ENCODE data around the gene CDC14A. TPM values are rescaled to one million over a fixed set of nuclear protein-coding genes. Genes with fewer than 3 reads are reported as not detected.

Gene CDC14A
- total RNA-seq, 4 donors from 2014 or later: 12.1 to 20.6 (median 16.8) TPM

DNA sequence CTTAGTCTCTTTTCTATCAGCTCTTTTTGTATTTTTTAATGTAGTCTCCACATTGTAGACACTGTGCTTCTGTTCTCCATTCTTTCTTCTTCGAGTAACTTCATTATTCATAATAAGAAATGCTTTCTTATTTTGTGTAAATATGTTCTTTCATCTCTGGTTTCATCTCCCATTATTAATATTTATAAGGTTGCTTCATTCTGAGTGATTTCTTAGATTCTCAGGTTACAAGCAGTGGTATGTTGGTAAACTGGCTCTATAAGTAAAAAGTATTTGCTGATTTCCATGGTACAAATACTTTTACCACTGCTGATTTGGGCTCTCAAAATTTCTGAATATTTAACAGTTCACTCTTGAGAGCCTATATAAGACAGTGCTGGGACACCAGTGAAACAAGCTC lies 81.3 kb downstream of the CDC14A start:
- TF ChIP-seq, protein P1, sequence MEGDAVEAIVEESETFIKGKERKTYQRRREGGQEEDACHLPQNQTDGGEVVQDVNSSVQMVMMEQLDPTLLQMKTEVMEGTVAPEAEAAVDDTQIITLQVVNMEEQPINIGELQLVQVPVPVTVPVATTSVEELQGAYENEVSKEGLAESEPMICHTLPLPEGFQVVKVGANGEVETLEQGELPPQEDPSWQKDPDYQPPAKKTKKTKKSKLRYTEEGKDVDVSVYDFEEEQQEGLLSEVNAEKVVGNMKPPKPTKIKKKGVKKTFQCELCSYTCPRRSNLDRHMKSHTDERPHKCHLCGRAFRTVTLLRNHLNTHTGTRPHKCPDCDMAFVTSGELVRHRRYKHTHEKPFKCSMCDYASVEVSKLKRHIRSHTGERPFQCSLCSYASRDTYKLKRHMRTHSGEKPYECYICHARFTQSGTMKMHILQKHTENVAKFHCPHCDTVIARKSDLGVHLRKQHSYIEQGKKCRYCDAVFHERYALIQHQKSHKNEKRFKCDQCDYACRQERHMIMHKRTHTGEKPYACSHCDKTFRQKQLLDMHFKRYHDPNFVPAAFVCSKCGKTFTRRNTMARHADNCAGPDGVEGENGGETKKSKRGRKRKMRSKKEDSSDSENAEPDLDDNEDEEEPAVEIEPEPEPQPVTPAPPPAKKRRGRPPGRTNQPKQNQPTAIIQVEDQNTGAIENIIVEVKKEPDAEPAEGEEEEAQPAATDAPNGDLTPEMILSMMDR (IDR thresholded peaks at IDR 0.05; ENCODE audit: low read depth): no peak

DNA sequence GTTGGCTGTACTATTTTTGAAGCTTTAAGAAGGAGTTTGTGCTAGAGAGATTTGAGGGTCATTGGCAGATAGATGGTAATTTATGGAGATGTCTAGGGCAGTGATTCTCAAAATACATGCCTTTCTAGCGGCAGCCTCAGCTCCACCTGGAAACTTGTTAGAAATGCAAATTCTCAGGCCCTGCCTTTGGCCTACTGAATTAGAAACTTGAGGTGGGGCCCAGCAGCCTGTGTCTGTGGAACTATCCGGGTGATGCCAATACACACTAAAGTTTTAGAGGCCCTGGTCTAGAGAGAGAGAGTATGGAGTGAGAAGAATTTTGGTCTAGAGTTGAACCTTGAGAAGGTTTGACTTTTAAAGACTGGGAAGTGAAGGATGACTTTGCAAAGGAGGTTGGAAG lies 82.5 kb downstream of the CDC14A start:
- TF ChIP-seq, protein P1 (IDR thresholded peaks at IDR 0.05; ENCODE audit: low read depth): no peak

DNA sequence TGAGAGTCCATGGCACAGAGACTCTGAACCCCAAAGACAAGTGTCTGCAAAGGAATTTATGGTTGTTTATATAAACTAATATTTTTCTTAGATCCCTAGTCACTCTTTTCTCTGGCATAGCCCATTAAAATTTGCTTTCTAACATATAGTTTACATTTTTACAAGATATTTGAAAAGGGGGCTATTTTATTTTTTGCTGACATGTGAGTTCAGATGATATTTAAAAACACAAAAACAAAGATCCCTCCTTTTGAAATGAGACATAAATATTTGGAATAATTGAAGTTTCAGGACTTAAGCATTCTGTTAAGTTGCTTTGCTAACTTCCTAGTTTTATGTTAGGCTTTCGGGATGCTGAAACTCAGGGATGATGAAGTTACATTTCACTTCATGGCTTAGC lies 86.1 kb downstream of the CDC14A start:
- TF ChIP-seq, protein P1 (IDR thresholded peaks at IDR 0.05; ENCODE audit: low read depth): no peak

DNA sequence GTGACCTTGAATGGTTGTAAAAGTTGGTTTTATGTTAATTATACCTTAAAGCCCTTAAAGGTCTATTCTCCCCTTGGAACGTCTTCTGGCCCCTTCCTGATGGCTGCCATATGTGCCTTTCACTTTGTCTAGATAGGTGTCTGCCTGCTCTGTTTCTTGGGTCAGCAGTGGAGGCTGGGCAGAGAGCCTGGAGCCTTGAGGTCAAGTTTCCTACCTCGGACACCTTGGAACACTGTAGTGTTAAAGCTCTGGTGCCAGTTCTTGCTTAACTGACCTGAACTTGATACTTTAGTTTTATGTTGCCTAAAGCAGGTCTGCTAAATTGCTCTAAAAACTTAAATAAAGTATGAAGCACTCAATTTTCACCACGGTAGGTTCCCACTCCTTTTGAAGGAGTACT lies 86.5 kb downstream of the CDC14A start:
- TF ChIP-seq, protein P1 (IDR thresholded peaks at IDR 0.05; ENCODE audit: low read depth): no peak

DNA sequence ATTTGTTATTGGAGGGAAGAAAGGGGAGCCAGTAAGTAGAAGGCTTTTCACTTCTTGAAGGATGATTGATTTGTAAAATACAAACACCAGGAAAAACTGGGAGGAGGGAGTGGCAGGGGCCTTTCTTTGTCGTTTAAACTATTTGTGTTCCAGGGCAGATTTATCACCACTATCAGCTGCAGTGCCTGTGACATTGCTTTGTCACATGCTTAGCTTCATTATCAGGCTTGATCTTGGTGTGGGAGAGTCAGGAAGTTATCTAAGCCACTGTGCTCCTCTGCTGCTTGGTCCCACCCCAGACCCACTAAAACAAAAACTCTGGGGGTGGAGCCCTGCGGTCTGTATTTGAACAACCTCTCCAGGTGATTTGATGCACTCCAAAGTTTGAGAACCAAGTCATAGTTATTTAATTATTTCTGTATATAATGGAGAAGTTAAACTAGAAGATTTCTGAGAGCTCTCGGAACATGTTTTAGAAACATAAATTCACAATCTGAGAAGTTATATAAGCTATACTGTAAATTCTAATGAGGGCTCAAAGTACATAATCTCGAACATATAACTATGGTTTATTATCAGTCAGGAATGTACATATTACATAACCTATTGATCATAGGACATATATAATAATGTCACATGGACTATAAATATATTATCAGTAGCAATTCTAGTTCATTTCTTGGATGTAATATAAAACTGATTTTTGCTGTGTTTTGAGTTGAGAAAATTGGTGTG lies 87.9 kb downstream of the CDC14A start:
- TF ChIP-seq, protein P1 (IDR thresholded peaks at IDR 0.05; ENCODE audit: low read depth): no peak

DNA sequence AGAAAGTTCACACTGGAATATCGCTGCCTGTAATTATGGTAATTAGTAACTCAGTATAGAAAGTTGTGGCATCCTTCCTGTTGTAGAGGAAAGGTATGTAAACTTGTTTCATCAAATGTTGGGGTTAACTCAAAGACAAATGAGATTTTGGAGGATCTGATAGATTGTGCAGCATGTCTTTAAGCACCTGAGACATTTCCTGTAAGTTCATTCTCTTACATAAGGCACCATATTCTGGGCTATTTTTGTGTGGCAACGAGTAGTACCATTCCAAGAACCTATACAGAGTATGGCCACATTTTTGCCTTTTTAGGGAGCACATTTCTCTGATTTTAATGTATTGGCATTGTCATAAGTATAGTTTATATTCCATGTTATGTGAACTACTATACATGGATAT lies 88.8 kb downstream of the CDC14A start:
- TF ChIP-seq, protein P1 (IDR thresholded peaks at IDR 0.05; ENCODE audit: low read depth): no peak

DNA sequence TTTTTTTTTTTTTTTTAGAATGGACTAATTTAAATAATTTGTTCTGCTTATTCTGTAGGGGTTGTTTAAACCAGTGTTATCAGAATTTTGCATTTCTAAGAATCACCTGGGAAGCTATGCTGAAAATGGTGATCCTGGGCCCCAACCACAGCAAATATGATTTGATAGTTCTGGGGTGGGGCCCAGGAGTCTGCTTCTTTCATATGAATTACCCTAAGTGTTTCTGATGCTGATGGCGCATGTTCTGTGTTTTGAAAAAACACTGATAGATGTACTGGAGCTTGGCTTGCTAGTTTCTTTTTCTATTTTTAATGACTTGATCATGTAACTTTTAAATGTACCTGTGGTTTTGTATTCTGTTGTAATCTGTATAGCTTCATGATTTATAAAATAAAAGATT lies 89.3 kb downstream of the CDC14A start:
- TF ChIP-seq, protein P1 (IDR thresholded peaks at IDR 0.05; ENCODE audit: low read depth): no peak
